Measurements from ENCODE around the gene SLC49A3. TPM values are rescaled to one million over a fixed set of nuclear protein-coding genes. Genes with fewer than 3 reads are reported as not detected.

Gene SLC49A3
- total and polyA plus RNA-seq, 2 of the 13 experiments (the other 11 are each of a cell fraction or from before 2014, with no cell fraction given) = 0.07 to 0.17 TPM

DNA sequence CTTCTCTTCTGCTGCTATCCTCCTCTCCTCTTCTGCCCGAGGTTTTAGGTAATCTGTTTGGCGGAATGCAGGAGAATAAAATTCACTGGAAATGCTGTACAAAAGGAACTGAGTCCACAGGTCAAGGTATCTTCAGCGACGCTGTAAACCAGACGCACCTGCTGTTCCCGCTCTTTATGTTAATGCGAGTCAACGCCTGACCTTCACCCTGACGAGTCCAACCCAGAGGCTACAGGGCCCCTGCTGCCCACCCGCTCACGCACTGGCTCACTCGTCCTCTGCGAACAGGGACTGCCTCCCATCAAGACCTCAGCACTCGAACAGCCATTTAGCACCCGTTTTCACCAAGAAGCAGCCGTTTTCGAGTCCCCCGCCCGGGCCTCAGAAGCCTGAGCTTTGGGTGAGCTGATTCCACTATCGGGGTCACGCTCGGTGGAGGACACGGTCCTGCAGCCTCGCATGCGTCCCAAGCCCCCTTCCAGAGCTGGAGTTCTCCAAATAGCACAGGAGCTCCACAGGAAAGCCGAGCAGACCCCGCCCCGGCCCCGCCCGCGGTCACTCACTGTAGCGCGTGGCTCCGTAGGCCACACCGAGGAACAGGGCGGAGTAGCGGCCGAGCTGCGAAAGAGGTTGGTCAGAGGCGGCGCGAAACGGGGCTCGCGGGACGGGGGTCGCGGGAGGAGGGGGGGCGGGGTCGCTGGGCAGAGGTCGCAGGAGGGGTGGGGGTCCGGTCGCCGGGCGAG, 15.4 kb downstream of the SLC49A3 start (continued):
- TF ChIP-seq, protein P1, sequence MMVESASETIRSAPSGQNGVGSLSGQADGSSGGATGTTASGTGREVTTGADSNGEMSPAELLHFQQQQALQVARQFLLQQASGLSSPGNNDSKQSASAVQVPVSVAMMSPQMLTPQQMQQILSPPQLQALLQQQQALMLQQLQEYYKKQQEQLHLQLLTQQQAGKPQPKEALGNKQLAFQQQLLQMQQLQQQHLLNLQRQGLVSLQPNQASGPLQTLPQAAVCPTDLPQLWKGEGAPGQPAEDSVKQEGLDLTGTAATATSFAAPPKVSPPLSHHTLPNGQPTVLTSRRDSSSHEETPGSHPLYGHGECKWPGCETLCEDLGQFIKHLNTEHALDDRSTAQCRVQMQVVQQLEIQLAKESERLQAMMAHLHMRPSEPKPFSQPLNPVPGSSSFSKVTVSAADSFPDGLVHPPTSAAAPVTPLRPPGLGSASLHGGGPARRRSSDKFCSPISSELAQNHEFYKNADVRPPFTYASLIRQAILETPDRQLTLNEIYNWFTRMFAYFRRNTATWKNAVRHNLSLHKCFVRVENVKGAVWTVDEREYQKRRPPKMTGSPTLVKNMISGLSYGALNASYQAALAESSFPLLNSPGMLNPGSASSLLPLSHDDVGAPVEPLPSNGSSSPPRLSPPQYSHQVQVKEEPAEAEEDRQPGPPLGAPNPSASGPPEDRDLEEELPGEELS (CRISPR knock-in tag; IDR thresholded peaks at IDR 0.05) = 0 out of 2 replicates have a peak, but pooled peaks have one; percentile 13
- TF ChIP-seq PAX8 (CRISPR knock-in tag; IDR thresholded peaks at IDR 0.05; ENCODE audit: borderline replicate concordance) = 0 out of 2 replicates have a peak, but pooled peaks have one; percentile 5
- TF ChIP-seq, protein P2, sequence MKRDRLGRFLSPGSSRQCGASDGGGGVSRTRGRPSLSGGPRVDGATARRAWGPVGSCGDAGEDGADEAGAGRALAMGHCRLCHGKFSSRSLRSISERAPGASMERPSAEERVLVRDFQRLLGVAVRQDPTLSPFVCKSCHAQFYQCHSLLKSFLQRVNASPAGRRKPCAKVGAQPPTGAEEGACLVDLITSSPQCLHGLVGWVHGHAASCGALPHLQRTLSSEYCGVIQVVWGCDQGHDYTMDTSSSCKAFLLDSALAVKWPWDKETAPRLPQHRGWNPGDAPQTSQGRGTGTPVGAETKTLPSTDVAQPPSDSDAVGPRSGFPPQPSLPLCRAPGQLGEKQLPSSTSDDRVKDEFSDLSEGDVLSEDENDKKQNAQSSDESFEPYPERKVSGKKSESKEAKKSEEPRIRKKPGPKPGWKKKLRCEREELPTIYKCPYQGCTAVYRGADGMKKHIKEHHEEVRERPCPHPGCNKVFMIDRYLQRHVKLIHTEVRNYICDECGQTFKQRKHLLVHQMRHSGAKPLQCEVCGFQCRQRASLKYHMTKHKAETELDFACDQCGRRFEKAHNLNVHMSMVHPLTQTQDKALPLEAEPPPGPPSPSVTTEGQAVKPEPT (CRISPR knock-in tag; IDR thresholded peaks at IDR 0.05; ENCODE audit: low read depth) = no peak
- no peak for TF ChIP-seq FOXK1 (CRISPR knock-in tag; IDR thresholded peaks at IDR 0.05; ENCODE audit: borderline replicate concordance, low read depth)
- TF ChIP-seq RCOR2 (CRISPR knock-in tag; IDR thresholded peaks at IDR 0.05) = no peak
- TF ChIP-seq, protein P3, sequence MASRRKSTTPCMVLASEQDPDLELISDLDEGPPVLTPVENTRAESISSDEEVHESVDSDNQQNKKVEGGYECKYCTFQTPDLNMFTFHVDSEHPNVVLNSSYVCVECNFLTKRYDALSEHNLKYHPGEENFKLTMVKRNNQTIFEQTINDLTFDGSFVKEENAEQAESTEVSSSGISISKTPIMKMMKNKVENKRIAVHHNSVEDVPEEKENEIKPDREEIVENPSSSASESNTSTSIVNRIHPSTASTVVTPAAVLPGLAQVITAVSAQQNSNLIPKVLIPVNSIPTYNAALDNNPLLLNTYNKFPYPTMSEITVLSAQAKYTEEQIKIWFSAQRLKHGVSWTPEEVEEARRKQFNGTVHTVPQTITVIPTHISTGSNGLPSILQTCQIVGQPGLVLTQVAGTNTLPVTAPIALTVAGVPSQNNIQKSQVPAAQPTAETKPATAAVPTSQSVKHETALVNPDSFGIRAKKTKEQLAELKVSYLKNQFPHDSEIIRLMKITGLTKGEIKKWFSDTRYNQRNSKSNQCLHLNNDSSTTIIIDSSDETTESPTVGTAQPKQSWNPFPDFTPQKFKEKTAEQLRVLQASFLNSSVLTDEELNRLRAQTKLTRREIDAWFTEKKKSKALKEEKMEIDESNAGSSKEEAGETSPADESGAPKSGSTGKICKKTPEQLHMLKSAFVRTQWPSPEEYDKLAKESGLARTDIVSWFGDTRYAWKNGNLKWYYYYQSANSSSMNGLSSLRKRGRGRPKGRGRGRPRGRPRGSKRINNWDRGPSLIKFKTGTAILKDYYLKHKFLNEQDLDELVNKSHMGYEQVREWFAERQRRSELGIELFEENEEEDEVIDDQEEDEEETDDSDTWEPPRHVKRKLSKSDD (CRISPR knock-in tag; IDR thresholded peaks at IDR 0.05; ENCODE audit: low read depth) = no peak
- TF ChIP-seq ZBTB7B (CRISPR knock-in tag; IDR thresholded peaks at IDR 0.05) = no peak
- TF ChIP-seq, protein P4, sequence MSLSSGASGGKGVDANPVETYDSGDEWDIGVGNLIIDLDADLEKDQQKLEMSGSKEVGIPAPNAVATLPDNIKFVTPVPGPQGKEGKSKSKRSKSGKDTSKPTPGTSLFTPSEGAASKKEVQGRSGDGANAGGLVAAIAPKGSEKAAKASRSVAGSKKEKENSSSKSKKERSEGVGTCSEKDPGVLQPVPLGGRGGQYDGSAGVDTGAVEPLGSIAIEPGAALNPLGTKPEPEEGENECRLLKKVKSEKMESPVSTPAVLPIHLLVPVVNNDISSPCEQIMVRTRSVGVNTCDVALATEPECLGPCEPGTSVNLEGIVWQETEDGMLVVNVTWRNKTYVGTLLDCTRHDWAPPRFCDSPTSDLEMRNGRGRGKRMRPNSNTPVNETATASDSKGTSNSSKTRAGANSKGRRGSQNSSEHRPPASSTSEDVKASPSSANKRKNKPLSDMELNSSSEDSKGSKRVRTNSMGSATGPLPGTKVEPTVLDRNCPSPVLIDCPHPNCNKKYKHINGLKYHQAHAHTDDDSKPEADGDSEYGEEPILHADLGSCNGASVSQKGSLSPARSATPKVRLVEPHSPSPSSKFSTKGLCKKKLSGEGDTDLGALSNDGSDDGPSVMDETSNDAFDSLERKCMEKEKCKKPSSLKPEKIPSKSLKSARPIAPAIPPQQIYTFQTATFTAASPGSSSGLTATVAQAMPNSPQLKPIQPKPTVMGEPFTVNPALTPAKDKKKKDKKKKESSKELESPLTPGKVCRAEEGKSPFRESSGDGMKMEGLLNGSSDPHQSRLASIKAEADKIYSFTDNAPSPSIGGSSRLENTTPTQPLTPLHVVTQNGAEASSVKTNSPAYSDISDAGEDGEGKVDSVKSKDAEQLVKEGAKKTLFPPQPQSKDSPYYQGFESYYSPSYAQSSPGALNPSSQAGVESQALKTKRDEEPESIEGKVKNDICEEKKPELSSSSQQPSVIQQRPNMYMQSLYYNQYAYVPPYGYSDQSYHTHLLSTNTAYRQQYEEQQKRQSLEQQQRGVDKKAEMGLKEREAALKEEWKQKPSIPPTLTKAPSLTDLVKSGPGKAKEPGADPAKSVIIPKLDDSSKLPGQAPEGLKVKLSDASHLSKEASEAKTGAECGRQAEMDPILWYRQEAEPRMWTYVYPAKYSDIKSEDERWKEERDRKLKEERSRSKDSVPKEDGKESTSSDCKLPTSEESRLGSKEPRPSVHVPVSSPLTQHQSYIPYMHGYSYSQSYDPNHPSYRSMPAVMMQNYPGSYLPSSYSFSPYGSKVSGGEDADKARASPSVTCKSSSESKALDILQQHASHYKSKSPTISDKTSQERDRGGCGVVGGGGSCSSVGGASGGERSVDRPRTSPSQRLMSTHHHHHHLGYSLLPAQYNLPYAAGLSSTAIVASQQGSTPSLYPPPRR (CRISPR knock-in tag; IDR thresholded peaks at IDR 0.05; ENCODE audit: borderline replicate concordance) = no peak
- TF ChIP-seq, protein P5, sequence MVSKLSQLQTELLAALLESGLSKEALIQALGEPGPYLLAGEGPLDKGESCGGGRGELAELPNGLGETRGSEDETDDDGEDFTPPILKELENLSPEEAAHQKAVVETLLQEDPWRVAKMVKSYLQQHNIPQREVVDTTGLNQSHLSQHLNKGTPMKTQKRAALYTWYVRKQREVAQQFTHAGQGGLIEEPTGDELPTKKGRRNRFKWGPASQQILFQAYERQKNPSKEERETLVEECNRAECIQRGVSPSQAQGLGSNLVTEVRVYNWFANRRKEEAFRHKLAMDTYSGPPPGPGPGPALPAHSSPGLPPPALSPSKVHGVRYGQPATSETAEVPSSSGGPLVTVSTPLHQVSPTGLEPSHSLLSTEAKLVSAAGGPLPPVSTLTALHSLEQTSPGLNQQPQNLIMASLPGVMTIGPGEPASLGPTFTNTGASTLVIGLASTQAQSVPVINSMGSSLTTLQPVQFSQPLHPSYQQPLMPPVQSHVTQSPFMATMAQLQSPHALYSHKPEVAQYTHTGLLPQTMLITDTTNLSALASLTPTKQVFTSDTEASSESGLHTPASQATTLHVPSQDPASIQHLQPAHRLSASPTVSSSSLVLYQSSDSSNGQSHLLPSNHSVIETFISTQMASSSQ (IDR thresholded peaks at IDR 0.05; ENCODE audit: low read depth) = no peak
- TF ChIP-seq, protein P5 (CRISPR knock-in tag; IDR thresholded peaks at IDR 0.05; ENCODE audit: borderline replicate concordance) = peak; percentile 17; the same call in 1 of the 2 replicates
- TF ChIP-seq ZFP82 (CRISPR knock-in tag; IDR thresholded peaks at IDR 0.05; ENCODE audit: borderline replicate concordance) = no peak
